GM21576 (cell line): ENCODE results near the gene SNTG2.
"Not testable (repeated sequence)": the region's sequence is repeated elsewhere in the genome, so short reads cannot be mapped to it uniquely, and the experiment has no call there.

Source experiments
- ATAC-seq: cut with Tn5 transposase; IDR thresholded peaks from one replicate; pipeline ENCODE4 v1.9.1; 2021; ENCODE audit warnings: mild to moderate bottlenecking, moderate library complexity; ENCODE audit not compliant: unreplicated experiment

Gene SNTG2

GRCh38 chr2:950080-950966 lies at the start of gene SNTG2:
TSS of gene SNTG2 (plus strand) at chr2:950849. CDS start at chr2:950997, 148 bp downstream.
- no peak for ATAC-seq

- no peak for ATAC-seq
These were observed 48.1 kb upstream of the SNTG2 start for GRCh38 chr2:902584-902983.

- no peak for ATAC-seq
These were observed 47.3 kb upstream of the SNTG2 start for GRCh38 chr2:903223-903900.

- no peak for ATAC-seq
These were observed 46.2 kb upstream of the SNTG2 start for GRCh38 chr2:904246-905024.

- no peak for ATAC-seq
These were observed 45.4 kb upstream of the SNTG2 start for GRCh38 chr2:905091-905832.

- ATAC-seq: no peak
These were observed 44.9 kb upstream of the SNTG2 start for GRCh38 chr2:905833-906140.

GRCh38 chr2:907706-908105 lies 42.9 kb upstream of the SNTG2 start:
- ATAC-seq: no peak

GRCh38 chr2:908568-908967 lies 42.1 kb upstream of the SNTG2 start:
- no peak for ATAC-seq

- ATAC-seq: not testable (repeated sequence)
These were observed 40.8 kb upstream of the SNTG2 start for GRCh38 chr2:909764-910379.

- no peak for ATAC-seq
These were observed 40.0 kb upstream of the SNTG2 start for GRCh38 chr2:910698-911097.

- ATAC-seq: no peak
These were observed 34.7 kb upstream of the SNTG2 start for GRCh38 chr2:915979-916378.

GRCh38 chr2:916935-917334 lies 33.7 kb upstream of the SNTG2 start:
- ATAC-seq: no peak

- ATAC-seq: no peak
These were observed 31.0 kb upstream of the SNTG2 start for GRCh38 chr2:919672-920071.

GRCh38 chr2:920573-920972 lies 30.1 kb upstream of the SNTG2 start:
- ATAC-seq: no peak

- no peak for ATAC-seq
These were observed 29.6 kb upstream of the SNTG2 start for GRCh38 chr2:920999-921398.

- no peak for ATAC-seq
These were observed 28.5 kb upstream of the SNTG2 start for GRCh38 chr2:922185-922584.

GRCh38 chr2:923832-924601 lies 26.6 kb upstream of the SNTG2 start:
- no peak for ATAC-seq

- no peak for ATAC-seq
These were observed 25.9 kb upstream of the SNTG2 start for GRCh38 chr2:924701-925100.

GRCh38 chr2:925309-925708 lies 25.3 kb upstream of the SNTG2 start:
- ATAC-seq: no peak

GRCh38 chr2:925711-926110 lies 24.9 kb upstream of the SNTG2 start:
- no peak for ATAC-seq
